ENCODE results near the gene USP6. TPM values are rescaled to one million over a fixed set of nuclear protein-coding genes. Genes with fewer than 3 reads are reported as not detected.
A peak's percentile ranks its signal among the peaks of the same experiment; 100 is the strongest.

USP6 gene
- total and polyA plus RNA-seq, 2 of the 13 experiments (the other 11 are each of a cell fraction or from before 2014, with no cell fraction given), result 0.04 TPM; not detected in 1

DNA sequence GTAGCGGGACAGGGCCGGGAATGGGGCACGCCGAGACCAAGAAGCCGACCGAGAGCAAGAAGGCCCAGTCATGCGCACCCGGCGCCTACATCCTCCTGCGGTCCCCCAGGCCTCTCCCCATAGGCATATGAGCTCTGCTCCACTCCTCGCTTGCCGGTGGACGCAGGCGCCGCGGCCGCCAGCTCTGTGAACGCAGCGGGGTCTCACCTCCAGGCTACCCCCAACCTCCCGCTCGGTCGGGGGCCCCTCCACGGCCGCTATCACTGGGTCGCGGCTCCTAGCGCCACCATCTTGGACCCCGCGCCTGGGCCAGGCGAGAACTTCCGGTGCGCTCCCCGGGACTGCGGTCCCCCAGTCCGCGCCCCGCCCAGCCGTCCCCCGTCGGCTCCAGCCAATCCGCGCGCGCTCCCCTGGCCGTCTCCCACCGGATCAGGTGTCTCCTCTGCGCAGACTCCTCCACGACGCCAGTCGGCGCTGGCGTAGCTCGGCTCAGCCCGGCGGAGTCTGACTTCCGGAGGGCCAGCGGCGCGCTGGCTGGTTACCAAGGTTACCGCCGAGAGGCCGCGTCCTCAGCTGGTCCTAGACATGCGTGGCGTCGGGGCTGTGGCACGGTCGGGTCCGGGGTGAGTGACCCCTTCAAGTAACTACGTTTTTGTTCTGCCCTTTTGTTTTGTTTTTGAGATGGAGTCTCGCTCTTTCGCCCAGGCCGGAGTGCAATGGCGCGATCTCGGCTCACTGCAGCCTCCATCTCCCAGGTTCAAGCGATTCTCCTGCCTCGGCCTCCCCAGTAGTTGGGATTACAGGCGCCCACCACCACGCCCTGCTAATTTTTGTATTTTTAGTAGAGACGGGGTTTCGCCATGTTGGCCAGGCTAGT is 75.9 kb downstream of the USP6 start, which contains the start of gene ZNF594 (continued):
- TF ChIP-seq CEBPB (IDR thresholded peaks at IDR 0.05; ENCODE audit: borderline replicate concordance, low read depth, low read length) (no peak), POLR2A (IDR thresholded peaks at IDR 0.05; ENCODE audit: insufficient read depth in 1 of 2, low read depth in 2 of 2, low read length in 2 of 2) (peak; percentile 70 to 74), BRCA1 (CRISPR knock-in tag; IDR thresholded peaks at IDR 0.05) (0 out of 2 replicates have a peak, but pooled peaks have one; percentile 49), HNF4A (CRISPR knock-in tag; IDR thresholded peaks at IDR 0.05) (0 out of 2 replicates have a peak, but pooled peaks have one; percentile 8), ZNF205 (CRISPR knock-in tag; IDR thresholded peaks at IDR 0.05) (no peak), CBFB (CRISPR knock-in tag; IDR thresholded peaks at IDR 0.05) (peak; percentile 10; the same call in 1 of the 2 replicates), GMEB1 (CRISPR knock-in tag; IDR thresholded peaks at IDR 0.05; ENCODE audit: borderline replicate concordance) (peak; percentile 72), KDM2A (CRISPR knock-in tag; IDR thresholded peaks at IDR 0.05; ENCODE audit: borderline replicate concordance, low read depth) (peak; percentile 80), ZMAT3 (CRISPR knock-in tag; conservative IDR thresholded peaks at IDR 0.05) (0 out of 2 replicates have a peak, but pooled peaks have one; percentile 63), NFKBIZ (CRISPR knock-in tag; IDR thresholded peaks at IDR 0.05) (peak; percentile 50; the same call in 1 of the 2 replicates), ZNF644 (CRISPR knock-in tag; IDR thresholded peaks at IDR 0.05; ENCODE audit: low read depth) (0 out of 2 replicates have a peak, but pooled peaks have one; percentile 21), ZNF143 (CRISPR knock-in tag; IDR thresholded peaks at IDR 0.05) (peak; percentile 56; the same call in 1 of the 2 replicates), ZNF251 (CRISPR knock-in tag; IDR thresholded peaks at IDR 0.05) (no peak), DRAP1 (CRISPR knock-in tag; IDR thresholded peaks at IDR 0.05) (peak; percentile 45; the same call in 1 of the 2 replicates), DMAP1 (CRISPR knock-in tag; IDR thresholded peaks at IDR 0.05) (peak; percentile 45; the same call in 1 of the 2 replicates)
- TF ChIP-seq, protein P1, sequence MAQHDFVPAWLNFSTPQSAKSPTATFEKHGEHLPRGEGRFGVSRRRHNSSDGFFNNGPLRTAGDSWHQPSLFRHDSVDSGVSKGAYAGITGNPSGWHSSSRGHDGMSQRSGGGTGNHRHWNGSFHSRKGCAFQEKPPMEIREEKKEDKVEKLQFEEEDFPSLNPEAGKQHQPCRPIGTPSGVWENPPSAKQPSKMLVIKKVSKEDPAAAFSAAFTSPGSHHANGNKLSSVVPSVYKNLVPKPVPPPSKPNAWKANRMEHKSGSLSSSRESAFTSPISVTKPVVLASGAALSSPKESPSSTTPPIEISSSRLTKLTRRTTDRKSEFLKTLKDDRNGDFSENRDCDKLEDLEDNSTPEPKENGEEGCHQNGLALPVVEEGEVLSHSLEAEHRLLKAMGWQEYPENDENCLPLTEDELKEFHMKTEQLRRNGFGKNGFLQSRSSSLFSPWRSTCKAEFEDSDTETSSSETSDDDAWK (CRISPR knock-in tag; IDR thresholded peaks at IDR 0.05), result no peak
- TF ChIP-seq, protein P2, sequence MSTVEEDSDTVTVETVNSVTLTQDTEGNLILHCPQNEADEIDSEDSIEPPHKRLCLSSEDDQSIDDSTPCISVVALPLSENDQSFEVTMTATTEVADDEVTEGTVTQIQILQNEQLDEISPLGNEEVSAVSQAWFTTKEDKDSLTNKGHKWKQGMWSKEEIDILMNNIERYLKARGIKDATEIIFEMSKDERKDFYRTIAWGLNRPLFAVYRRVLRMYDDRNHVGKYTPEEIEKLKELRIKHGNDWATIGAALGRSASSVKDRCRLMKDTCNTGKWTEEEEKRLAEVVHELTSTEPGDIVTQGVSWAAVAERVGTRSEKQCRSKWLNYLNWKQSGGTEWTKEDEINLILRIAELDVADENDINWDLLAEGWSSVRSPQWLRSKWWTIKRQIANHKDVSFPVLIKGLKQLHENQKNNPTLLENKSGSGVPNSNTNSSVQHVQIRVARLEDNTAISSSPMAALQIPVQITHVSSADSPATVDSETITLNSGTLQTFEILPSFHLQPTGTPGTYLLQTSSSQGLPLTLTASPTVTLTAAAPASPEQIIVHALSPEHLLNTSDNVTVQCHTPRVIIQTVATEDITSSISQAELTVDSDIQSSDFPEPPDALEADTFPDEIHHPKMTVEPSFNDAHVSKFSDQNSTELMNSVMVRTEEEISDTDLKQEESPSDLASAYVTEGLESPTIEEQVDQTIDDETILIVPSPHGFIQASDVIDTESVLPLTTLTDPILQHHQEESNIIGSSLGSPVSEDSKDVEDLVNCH (CRISPR knock-in tag; IDR thresholded peaks at IDR 0.05), result no peak
- TF ChIP-seq, protein P3, sequence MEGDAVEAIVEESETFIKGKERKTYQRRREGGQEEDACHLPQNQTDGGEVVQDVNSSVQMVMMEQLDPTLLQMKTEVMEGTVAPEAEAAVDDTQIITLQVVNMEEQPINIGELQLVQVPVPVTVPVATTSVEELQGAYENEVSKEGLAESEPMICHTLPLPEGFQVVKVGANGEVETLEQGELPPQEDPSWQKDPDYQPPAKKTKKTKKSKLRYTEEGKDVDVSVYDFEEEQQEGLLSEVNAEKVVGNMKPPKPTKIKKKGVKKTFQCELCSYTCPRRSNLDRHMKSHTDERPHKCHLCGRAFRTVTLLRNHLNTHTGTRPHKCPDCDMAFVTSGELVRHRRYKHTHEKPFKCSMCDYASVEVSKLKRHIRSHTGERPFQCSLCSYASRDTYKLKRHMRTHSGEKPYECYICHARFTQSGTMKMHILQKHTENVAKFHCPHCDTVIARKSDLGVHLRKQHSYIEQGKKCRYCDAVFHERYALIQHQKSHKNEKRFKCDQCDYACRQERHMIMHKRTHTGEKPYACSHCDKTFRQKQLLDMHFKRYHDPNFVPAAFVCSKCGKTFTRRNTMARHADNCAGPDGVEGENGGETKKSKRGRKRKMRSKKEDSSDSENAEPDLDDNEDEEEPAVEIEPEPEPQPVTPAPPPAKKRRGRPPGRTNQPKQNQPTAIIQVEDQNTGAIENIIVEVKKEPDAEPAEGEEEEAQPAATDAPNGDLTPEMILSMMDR (CRISPR knock-in tag; IDR thresholded peaks at IDR 0.05), result peak; percentile 95

Measured in HepG2 (cell line).